Measurements from ENCODE around the gene AGBL4.

- TF ChIP-seq CTCF (conservative IDR thresholded peaks at IDR 0.05 in 1 of 2, IDR thresholded peaks at IDR 0.05 in 1 of 2; ENCODE audit: extremely low read depth in 1 of 2, insufficient read depth in 1 of 2, low read depth in 1 of 2, low read length in 2 of 2) (no peak), EZH2 (IDR thresholded peaks at IDR 0.05; ENCODE audit: borderline replicate concordance, low read length) (no peak)
Measured at GRCh38 chr1:48939828-48940227, 1083.9 kb downstream of the AGBL4 start.

All from mammary epithelial cell (primary cell).